Measurements from ENCODE around the gene SLC35E4.
"Not testable (repeated sequence)": the region's sequence is repeated elsewhere in the genome, so short reads cannot be mapped to it uniquely, and the experiment has no call there.

The SLC35E4 gene

GRCh38 chr22:30614268-30614667 is 21.3 kb upstream of the SLC35E4 start:
- DNase-seq = no peak

GRCh38 chr22:30614879-30615278 is 20.7 kb upstream of the SLC35E4 start:
- DNase-seq = no peak

- no peak for DNase-seq
These were observed 20.0 kb upstream of the SLC35E4 start for GRCh38 chr22:30615543-30615954.

- no peak for DNase-seq
These were observed 17.8 kb upstream of the SLC35E4 start for GRCh38 chr22:30617819-30618218.

GRCh38 chr22:30619909-30620308 is 15.7 kb upstream of the SLC35E4 start:
- not testable (repeated sequence) for DNase-seq

GRCh38 chr22:30626413-30626812 is 9.2 kb upstream of the SLC35E4 start:
- DNase-seq = no peak

- DNase-seq = no peak
These were observed 8.1 kb upstream of the SLC35E4 start for GRCh38 chr22:30627471-30627870.

- no peak for DNase-seq
These were observed 7.1 kb upstream of the SLC35E4 start for GRCh38 chr22:30628491-30628890.

GRCh38 chr22:30631469-30631868 is 4.1 kb upstream of the SLC35E4 start:
- not testable (repeated sequence) for DNase-seq

- DNase-seq = peak; percentile 93
These were observed 929 bp upstream of the SLC35E4 start for GRCh38 chr22:30634471-30635233.

- DNase-seq = peak; percentile 20
These were observed 871 bp downstream of the SLC35E4 start for GRCh38 chr22:30636226-30637077.

- DNase-seq = no peak
These were observed 2.1 kb downstream of the SLC35E4 start for GRCh38 chr22:30637701-30638114.

GRCh38 chr22:30640361-30640760 is 4.8 kb downstream of the SLC35E4 start:
- no peak for DNase-seq

GRCh38 chr22:30640839-30641430 is 5.4 kb downstream of the SLC35E4 start:
- no peak for DNase-seq

GRCh38 chr22:30643055-30643875 is 7.7 kb downstream of the SLC35E4 start:
- no peak for DNase-seq

GRCh38 chr22:30646518-30647160 is 11.1 kb downstream of the SLC35E4 start:
- DNase-seq = no peak

GRCh38 chr22:30647536-30647935 is 12.0 kb downstream of the SLC35E4 start:
- no peak for DNase-seq

GRCh38 chr22:30648825-30649224 is 13.2 kb downstream of the SLC35E4 start:
- no peak for DNase-seq

- DNase-seq = peak; percentile 88
These were observed 13.9 kb downstream of the SLC35E4 start for GRCh38 chr22:30649430-30650007.

GRCh38 chr22:30650508-30651116 is 15.0 kb downstream of the SLC35E4 start:
- DNase-seq = no peak

- DNase-seq = no peak
These were observed 17.3 kb downstream of the SLC35E4 start for GRCh38 chr22:30652852-30653251.
